HG03175 (cell line): Measurements from ENCODE around the gene RNF114.
"Not testable (repeated sequence)": the region's sequence is repeated elsewhere in the genome, so short reads cannot be mapped to it uniquely, and the experiment has no call there.

Experiments used
- ATAC-seq: cut with Tn5 transposase; IDR thresholded peaks from one replicate; pipeline ENCODE4 v1.9.1; 2021; ENCODE audit warnings: mild to moderate bottlenecking, moderate library complexity; ENCODE audit not compliant: unreplicated experiment

Gene RNF114

DNA sequence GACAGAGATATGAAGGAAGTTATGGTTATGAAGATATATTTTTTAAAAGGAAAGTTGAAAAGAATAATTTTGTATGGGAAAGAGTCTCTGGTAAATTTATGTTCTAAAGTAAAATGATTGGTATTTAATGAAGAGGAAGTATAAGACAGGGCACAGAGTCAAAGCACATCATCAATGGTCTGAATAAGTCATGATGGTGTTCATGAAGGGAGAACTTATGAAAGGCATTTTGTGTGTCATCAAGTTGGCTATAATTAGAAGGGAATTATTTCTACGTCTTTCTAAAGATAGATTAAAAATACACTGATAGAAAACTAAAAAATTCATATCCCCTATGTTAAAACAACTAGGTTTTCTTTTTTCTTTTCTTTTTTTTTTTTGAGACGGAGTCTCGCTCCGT lies 25.2 kb downstream of the RNF114 start:
- ATAC-seq: no peak

DNA sequence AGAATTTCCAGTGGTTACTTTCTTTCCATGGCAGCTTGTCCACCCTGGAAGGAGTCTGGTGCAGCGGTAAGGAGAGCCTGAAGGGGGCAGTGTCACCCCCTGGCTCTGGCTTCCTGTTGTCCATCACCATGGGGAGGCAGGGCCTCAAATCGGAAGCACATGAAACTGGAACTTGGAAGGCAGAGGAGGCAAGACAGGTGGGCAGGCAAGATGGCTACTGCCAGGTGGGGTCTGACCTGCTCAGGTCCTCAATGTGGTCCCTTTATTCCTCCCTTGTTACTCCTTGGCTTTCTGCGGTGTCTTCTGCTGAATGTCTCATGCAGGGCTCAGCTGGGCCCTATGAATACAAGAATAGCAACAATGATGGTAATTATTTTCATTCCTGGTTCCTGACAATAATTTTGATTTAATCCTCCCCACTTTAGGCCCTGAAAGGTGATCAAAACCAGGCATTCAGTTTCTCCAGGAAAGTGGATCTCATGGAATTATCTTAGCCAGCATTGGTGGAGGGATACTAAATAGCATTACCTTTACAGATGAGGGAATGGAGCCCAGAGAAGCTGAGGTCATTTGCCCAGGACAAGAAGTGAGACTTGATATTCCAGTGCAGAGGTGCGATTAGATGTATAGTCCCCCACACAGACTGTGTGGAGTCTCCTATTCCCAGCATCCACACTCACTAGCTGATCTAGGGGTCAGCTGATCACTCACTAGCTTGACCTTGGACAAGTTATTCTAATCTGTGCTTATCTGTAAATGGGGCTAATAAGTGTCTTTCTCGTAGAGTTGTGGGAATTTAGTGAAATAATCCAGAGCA lies 29.0 kb downstream of the RNF114 start:
- ATAC-seq: no peak

DNA sequence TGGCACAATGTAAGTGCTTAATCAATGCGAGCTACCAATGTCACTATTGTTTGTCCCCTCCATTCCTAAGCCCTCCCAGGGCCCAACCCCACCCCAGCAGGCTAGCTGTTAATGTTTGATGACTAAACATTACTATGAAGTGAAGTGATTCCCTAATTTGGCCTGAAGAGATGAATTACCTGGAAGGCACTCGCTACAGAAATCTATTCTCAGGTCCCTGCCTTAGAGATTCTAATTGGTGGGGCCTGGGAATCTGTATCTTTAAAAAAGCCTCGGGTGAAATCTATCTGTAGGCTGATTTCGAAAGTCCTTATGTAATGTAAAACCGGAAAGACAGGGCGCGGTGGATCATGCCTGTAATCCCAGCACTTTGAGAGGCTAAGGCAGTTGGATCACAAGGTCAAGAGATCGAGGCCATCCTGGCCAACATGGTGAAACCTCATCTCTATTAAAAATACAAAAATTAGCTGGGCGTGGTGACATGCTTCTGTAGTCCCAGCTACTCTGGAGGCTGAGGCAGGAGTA lies 29.6 kb downstream of the RNF114 start:
- no peak for ATAC-seq

DNA sequence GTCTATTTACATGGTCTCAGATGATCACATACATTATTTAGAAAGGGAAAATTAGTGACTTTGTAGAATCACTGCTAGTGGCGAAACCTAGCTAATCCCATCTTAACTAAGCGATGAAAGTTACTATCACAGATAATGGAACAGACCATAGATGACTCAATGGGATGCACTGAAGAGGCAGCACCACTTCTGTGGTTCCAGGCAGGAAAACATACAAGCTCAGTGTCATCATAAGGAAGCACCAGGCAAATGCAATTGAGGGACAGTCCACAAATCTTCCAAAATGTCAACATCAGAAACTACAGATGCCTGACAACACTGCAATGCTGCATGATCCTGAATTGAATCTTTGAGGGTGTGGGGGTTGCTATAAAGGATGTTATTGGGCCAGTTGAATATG lies 30.7 kb downstream of the RNF114 start:
- no peak for ATAC-seq

DNA sequence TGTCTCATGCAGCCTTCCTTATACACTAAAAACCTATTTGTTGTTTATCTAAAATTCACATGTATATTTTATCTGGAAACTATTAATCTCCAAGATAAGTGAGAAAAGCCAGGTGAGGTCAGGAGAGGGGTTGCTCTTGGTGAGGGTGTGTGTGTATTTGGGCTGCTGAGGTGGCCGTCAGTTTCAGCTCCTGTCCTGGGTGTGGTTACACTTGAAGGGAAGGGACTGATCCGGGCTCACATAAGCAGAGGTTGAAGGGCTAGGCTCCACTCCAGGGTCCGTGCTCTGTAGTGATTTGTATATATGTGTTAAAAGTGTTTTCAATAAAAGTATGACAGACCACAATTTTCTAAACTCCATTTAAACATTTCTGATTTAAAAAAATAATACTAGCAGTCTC lies 33.0 kb downstream of the RNF114 start:
- no peak for ATAC-seq

DNA sequence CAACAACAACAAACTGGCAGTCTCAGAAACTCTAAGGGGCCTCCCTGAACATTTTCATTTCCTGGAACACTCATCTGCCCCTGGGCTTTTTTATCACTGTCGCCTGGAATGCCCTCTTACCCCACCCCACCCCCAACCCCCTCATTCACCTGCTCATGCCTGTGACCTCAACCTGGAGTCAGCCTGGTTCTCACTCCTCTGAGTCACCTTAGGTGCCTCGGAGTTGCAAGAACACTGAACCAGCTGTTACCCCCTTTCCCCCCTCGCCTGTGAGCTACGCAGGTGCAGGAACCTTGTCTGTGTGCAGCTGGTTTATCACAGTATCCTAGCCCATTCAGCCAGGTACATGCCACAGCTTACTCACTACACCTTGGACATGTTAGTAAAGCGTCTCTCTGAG lies 33.7 kb downstream of the RNF114 start:
- ATAC-seq: no peak

DNA sequence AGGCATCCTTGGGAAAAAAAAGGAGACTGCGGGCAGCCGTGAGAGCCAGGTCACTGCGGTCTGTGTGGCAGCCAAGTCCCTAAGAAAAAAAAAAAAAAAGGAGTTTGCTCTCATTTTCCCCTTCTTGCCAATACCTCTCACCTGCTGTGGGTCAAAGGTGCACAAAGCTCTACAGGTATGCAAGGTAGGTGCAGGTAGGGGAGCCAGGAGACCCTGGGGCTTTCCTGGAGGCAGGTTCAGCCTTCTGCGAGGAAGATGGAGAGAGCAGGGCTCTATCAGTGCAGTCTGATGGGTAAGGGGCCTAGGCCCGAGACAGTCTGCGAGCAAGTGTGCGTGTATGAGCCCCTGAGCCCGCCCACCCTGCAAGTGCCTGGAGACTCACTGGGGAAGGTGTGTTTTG lies 34.3 kb downstream of the RNF114 start:
- no peak for ATAC-seq

DNA sequence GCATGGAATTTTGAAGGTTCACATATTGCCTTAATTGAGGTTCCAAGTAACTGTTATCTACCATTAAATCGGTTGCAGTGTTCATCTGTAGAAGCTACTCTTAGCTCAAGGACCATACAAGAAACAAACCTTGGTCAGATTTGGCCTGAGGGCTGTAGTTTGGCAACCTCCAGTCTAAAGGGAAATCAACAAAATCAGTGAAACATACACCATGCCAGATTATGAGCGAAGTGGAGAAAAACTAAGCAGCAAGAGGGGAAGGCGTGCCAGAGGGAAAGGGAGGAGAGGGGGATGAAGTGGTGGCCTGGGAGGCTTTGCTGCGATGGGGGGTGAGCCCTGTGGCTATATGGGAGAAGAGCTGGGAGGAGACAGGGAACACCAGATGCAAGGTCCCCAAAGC lies 37.8 kb downstream of the RNF114 start:
- ATAC-seq: no peak

DNA sequence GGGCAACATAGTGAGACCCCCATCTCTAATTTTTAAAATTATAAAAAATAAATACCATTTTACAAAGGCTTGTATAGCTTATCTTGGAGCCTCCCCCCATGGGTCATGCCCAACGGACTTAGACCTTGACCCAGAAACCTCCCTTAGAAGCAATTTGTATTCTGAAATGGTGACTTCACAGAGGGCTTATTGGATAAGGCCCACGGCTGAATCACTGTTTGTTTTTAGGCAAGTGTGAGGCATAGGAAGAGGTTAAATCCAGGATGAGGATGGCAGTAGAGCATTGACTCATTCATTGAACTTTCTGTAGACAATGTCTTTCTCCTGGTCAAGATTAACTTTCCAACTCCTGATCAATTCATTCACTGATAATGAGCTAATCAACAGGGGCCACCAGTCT lies 40.3 kb downstream of the RNF114 start:
- ATAC-seq: no peak

DNA sequence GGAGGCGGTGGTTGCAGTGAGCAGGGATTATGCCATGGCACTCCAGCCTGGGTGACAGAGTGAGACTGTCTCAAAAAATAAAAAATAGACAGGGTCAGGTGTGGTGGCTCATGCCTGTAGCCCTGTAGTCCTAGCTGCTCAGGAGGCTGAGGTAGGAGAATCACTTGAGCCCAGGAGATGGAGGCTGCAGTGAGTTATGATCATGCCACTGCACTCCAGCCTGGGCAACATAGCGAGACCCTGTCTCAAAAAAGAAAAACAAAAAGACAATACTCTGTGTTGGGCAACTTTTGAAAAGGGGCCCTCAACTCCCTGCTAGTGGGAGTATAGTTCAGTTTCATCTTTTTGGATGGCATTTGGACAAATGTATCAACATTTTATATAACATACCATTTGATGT lies 41.5 kb downstream of the RNF114 start:
- not testable (repeated sequence) for ATAC-seq

DNA sequence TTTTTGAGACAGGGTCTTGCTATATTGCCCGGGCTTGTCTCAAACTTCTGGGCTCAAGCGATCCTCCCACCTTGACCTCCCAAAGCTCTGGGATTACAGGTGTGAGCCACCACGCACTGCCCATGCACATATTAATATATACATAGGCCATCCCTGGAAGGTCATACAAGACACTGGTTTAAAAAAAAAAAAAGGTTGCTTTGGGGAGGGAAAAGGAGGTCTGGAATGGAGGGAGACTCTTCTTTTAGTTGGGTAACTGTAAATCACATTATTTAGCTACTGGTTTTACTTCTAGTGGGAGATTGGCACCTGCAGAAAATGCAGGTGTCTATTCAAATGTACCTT lies 42.5 kb downstream of the RNF114 start:
- ATAC-seq: no peak

DNA sequence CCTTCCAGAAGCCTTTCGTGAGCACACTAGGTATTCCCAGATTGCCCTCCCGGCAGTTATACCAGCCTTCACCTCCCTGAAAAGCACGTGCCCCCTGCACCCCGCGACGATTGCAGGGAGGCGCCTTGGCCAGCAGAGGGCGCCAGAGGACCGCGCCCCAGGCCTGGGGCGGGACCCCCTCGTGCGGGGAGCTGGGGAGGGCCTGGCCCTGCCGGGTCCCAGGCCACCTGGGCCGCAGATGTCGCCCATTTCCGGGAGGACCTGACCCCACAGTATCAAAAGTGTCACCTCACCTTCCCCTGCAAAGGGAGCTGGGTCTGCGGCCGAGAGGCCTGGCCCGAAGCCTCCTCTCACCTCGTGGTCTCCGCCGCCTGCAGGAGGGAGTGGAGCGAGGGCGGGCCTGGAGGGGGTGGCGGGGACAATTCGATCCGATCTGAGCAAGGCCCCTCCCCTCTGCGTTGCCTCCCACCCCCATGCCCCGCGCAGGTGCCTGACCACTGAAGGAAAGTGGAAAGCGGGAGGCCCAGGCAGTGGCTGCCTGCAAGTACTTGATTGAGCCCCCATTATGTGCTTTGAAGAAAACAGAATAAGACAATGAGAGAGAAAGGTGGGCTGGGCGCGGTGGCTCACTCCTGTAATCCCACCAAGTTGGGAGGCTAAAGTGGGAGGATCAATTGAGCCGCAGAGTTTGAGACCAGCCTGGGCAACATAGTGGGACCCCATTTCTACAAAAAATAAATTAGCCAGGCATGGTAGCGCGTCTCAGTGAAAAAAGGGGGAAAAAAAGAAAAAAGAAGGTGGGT lies 43.0 kb downstream of the RNF114 start:
- ATAC-seq: no peak

DNA sequence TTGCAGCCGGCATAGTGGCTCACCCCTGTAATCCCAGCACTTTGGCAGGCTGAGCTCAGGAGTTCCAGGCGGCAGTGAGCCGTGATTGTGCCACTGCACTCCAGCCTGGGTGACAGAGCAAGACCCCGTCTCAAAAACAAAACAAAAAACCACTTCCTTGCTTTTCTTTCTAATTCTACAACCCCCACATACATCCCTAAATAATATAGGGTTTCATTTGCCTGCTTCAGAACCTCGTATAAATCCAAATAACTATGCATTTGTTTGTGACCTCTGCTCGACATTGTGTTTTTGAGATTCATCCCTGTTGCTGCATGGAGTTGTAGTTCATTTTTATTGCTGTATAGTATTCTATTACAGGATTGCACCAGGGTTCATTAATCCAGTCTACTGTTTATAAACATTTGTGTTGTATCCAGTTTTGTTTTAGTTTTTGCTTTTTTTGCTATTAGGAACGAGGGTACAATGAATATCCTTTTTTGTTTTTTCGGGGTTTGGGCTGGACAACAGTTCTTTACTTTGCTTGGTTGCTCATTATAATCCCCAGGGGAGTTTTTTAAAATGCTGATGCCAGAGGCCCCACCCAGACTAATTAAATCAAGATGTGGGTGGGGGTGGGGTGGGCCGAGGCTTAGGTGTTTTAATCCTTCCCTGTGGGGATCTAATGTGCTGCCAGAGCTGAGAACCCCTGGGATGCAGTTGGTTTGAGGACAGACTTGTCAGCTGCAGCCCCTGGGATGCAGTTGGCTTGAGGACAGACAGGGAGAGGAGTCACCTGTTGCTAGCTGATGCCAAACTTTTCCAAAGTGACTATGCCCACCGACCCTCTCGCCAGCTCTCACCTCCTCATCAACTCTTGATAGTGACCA lies 44.2 kb downstream of the RNF114 start:
- no peak for ATAC-seq

DNA sequence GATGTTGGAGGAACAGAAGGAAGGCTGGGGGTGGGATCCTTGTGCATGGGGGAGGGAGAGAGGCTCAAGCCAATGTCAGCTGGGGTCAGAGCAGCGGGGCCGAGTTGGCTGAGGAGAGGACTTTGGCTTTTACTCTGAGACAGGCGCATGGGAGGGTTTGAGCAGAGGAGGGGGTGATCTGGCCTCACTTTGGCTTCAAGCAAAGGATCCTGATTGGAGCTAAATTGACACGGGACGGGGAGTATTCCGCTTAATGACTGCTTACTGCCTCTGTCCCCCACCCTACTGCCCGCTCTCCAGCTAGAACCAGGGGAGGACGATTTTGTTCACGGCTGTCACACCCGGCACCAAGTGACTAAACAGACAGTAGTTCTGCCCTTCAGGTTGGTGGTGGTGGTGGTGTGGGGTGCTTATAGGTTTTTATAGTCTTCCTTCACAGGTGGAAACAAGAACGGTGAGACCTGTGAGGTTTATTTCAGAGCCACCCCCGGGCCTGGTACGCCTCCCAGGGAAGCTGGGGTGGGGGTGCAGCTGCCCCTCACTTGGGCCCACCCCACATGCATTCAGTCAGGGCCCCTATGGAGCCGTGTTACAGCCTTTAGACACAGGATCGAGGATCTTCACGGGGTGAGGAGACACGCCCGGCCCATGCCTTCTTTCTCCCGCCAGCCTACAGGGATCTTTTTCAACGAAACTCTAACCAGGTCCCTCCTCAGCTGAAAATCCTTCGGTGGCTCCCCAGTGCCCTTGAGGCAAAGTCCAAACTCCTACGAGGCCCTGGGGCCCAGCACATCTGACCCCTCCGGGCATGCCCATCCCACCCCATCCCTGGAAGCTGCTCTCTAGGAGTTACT lies 45.2 kb downstream of the RNF114 start:
- no peak for ATAC-seq

DNA sequence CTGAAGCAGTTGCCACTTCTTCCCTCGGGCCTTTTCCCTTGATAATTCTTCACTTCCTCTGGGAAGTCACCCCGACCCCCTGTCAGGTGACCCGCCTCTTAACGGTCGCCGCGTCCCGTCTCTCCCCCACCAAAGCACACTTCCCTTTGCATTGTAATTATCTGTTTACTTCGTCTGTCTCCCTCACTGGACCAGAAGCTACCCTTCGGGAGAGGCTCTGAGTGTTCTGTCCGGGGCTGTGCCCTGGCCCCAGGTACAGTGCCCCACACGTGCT lies 45.8 kb downstream of the RNF114 start:
- ATAC-seq: no peak

DNA sequence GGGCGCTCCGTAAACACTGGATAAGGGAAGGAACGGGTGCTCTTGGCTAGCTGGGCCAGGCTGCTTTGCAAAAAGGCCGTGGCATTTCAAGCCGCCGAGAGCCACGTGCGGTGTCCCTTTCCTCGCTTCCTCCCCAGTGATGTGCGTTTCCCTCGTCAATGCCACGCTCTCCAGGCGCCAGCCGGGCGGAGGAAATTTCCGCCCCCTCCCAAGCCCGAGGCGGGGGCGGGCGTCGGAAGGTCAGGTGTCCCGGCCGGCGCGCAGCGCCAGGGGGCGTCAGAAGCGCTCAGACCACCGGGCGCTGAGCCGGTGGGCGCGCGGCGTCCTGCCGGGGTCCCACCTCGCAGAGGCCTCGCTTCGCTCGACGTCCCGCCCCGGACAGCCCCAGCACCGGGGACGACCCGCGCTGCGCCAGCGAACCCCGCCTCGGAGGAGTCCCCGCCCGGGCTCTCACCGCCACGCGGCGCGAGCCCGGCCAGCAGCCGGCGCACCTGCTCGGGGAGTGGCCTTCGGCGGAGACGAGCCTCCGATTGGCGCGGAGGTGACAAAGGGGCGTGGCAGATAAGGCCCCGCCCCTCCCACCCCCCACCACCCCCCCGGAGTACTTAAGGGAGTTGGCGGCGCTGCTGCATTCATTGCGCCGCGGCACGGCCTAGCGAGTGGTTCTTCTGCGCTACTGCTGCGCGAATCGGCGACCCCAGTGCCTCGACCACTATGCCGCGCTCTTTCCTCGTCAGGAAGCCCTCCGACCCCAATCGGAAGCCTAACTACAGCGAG lies 46.3 kb downstream of the RNF114 start, which contains the start of gene SNAI1:
SNAI1 (plus strand) TSS at position 635 of the 777 bp plus-strand sequence; CDS start at position 715, 80 bp downstream.
- ATAC-seq: peak; percentile 81

DNA sequence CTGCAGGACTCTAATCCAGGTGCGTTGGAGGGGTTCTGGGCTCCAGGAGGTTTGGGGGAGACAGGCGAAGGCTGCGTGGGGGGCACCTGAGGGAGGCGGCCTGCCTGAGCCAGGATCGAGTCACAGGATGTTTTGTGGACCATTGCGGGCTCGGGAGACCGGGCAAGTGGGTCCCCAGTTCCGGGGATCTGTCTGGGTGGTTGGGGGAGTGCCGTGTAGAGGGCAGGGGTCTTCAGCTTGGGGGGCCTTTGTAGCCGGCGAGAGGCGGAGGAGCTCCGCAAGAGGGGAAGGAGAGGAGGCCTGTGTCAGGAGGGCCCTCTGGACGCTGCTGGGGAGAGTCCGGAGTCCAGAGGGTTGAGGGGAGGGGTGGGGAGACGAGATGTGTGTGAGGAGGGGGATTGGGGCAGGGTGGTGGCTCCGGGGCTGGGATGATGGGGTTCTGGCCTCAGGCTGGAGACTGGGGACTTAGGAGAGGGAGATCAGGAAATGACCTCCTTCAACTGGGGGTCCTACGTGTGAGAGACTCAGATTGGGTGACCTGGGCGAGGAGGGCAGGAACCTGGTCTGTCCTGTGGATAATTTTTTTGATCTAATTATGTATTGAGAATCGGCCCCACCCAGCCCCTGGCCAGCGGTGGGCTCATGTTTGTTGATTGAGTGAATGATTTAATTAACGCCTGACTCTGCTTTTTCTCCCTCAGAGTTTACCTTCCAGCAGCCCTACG lies 47.1 kb downstream of the RNF114 start:
- peak; percentile 10 for ATAC-seq

DNA sequence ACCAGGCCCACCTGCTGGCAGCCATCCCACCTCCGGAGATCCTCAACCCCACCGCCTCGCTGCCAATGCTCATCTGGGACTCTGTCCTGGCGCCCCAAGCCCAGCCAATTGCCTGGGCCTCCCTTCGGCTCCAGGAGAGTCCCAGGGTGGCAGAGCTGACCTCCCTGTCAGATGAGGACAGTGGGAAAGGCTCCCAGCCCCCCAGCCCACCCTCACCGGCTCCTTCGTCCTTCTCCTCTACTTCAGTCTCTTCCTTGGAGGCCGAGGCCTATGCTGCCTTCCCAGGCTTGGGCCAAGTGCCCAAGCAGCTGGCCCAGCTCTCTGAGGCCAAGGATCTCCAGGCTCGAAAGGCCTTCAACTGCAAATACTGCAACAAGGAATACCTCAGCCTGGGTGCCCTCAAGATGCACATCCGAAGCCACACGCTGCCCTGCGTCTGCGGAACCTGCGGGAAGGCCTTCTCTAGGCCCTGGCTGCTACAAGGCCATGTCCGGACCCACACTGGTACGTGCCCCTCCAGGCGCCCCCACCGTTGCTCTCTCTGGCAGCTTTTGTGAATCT lies 47.7 kb downstream of the RNF114 start:
- ATAC-seq: no peak
